GM12892 (cell line): Measurements from ENCODE around the gene RNPEP.
"Not testable (repeated sequence)": the region's sequence is repeated elsewhere in the genome, so short reads cannot be mapped to it uniquely, and the experiment has no call there.

ENCODE experiments used
- DNase-seq: peaks from one replicate; pipeline ENCODE4 v3.0.0; 2011; ENCODE audit not compliant: insufficient read length
- FAIRE-seq: peaks from 2 replicates; lab custom pipeline; 2011; peaks lifted over from hg19 to GRCh38; lab: Jason Lieb, UNC
- POLR2A ChIP-seq: IDR thresholded peaks from 2 replicates; pipeline ENCODE4 v1.6.1; 2011; ENCODE audit warnings: low read depth, low read length, control low read depth
- POLR2AphosphoS5 ChIP-seq: IDR thresholded peaks from 2 replicates; pipeline ENCODE4 v1.6.1; 2011; ENCODE audit warnings: low read depth, low read length, control low read depth
- TAF1 ChIP-seq: IDR thresholded peaks from 2 replicates; pipeline ENCODE4 v1.6.1; 2011; ENCODE audit warnings: low read depth, mild to moderate bottlenecking, control low read depth, low read length, borderline replicate concordance

RNPEP gene

DNA sequence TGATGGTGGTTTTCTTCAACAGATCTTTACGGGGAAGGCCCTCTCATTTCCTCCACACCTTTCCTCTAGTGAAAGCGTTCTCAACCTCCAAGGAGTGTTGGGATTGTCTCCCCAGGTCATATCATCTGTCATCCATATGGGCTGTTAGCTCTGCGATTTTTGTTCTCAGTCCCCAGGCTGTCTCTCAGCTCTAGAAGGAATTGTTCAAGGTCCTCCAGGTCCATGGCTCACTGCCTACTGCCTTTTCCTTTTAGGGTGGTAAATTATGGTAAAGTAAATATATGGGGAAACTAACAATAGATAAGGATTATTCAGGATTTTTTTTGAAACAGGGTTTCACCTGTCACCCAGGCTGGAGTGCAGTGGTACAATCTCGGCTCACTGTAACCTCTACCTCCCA lies 65.5 kb downstream of the RNPEP start:
- no peak for FAIRE-seq
- no peak for DNase-seq
- no peak for TF ChIP-seq POLR2A
- TF ChIP-seq TAF1 = no peak
- TF ChIP-seq POLR2AphosphoS5 = no peak

DNA sequence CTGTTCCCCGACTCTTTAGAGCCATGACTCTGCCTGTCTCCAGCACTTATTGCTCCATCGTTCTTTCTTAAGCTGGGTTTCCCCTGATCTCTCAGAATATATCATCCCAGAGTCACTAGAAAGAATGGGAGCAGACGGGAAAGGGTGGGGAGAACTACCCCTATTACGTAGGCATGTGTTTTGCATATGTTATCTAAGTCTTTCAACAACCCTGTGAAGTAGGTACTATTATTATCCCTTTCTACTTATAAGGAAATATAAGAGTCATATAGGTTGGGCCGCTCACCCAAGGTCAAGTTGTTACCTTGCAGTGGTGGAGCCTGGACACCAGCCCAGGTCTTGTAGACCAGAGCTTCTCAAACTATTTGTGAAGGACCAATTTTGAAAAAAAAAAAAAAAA lies 66.7 kb downstream of the RNPEP start:
- TF ChIP-seq POLR2AphosphoS5 (no peak), TAF1 (no peak), POLR2A (no peak)
- DNase-seq (no peak), FAIRE-seq (no peak)

- TF ChIP-seq POLR2A (no peak), POLR2AphosphoS5 (no peak), TAF1 (no peak)
- FAIRE-seq (no peak), DNase-seq (no peak)
Measured at GRCh38 chr1:202054094-202054493, 71.6 kb downstream of the RNPEP start.

DNA sequence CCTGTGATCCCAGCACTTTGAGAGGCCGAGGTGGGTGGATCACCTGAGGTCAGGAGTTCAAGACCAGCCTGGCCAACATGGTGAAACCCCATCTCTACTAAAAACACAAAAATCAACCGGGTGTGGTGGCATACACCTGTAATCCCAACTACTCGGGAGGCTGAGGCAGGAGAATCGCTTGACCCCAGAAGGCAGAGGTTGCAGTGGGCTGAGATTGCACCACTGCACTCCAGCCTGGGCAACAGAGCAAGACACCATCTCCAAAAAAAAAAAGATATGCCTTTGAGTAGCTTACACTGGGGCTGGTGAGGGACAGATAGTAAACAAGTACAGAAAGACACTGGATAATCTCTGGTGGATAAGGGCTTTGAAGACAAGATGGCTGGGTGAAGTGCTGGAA lies 72.2 kb downstream of the RNPEP start:
- not testable (repeated sequence) for DNase-seq, FAIRE-seq
